Spleen (tissue), 7 donors: ENCODE measurements around the gene ITGB5.

Experiments used
- POLR2A ChIP-seq, 3 donors: fragments of 450-650 bp; IDR thresholded peaks; one replicate each; pipeline ENCODE4 v1.5.1; 2017; ENCODE audit warnings: antibody characterized with exemption in 3 of 3, mild to moderate bottlenecking in 1 of 3
- TF ChIP-seq, protein P1 (sequence below), 11 experiments: fragments of 200-600 bp in 7 of 11; fragments of 450-650 bp in 4 of 11; sonication (generic) in 4 of 11; IDR thresholded peaks in 8 of 11; conservative IDR thresholded peaks in 3 of 11; 1 replicate in 7 of 11; 2 replicates in 4 of 11; pipeline versions ENCODE4 v1.4.0 to v1.8.0; 2016 to 2021; ENCODE audit warnings: antibody characterized with exemption in 11 of 11, inconsistent platforms in 4 of 11, mild to moderate bottlenecking in 1 of 11
- donor health status: DM: no; HTN: no; CAD: no; lungs with moderate emphysema.
- donor health status: DM: no; HTN: no; CAD: no.
- donor health status: DM: no; HTN: no; CAD: no.

DNA sequence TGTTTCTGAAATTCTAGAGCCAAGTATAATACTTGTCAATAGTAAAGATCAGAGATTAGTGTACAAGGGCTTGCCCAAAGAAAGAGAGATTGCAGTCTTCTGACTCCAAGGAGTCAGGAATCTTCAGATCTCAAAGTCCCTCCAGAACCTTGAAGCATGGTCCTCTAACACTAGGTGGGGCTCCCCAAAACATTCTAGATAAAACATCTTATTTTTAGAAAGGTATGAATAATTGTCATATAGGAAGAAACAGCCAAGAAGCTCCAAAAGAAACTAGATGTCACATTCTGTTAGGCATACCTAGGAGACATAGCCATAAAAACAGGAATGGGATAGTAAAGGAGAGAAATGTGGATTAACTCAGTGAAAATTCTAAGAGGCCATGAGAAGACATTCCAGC, 36.7 kb upstream of the ITGB5 start:
- no peak for TF ChIP-seq POLR2A (IDR thresholded peaks at IDR 0.05)
- TF ChIP-seq, protein P1, sequence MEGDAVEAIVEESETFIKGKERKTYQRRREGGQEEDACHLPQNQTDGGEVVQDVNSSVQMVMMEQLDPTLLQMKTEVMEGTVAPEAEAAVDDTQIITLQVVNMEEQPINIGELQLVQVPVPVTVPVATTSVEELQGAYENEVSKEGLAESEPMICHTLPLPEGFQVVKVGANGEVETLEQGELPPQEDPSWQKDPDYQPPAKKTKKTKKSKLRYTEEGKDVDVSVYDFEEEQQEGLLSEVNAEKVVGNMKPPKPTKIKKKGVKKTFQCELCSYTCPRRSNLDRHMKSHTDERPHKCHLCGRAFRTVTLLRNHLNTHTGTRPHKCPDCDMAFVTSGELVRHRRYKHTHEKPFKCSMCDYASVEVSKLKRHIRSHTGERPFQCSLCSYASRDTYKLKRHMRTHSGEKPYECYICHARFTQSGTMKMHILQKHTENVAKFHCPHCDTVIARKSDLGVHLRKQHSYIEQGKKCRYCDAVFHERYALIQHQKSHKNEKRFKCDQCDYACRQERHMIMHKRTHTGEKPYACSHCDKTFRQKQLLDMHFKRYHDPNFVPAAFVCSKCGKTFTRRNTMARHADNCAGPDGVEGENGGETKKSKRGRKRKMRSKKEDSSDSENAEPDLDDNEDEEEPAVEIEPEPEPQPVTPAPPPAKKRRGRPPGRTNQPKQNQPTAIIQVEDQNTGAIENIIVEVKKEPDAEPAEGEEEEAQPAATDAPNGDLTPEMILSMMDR (IDR thresholded peaks at IDR 0.05 in 8 of 11, conservative IDR thresholded peaks at IDR 0.05 in 3 of 11) = no peak
